Right lobe of liver (tissue), 6 donors: ENCODE data around the gene PREX1. TPM values are rescaled to one million over a fixed set of nuclear protein-coding genes. Genes with fewer than 3 reads are reported as not detected.

Experiments used
- ATAC-seq, 4 donors: fragments of 200-7000 bp; cut with Tn5 transposase; one replicate each; pipeline ENCODE4 v1.9.1; 2020; ENCODE audit warnings: mild to moderate bottlenecking in 4 of 4, moderate library complexity in 4 of 4
- DNase-seq, 3 donors: peaks; one replicate each; pipeline ENCODE4 v3.0.0-alpha.2; 2020
- H3K27ac ChIP-seq, 3 donors: fragments of 200-600 bp; one replicate each; pipeline ENCODE4 v1.8.0; 2022
- H3K27me3 ChIP-seq, 2 donors: fragments of 200-600 bp; one replicate each; pipeline ENCODE4 v1.8.0; 2022
- H3K36me3 ChIP-seq, 4 donors: fragments of 200-600 bp; sonication (generic) in 1 of 4; one replicate each; pipeline versions ENCODE4 v1.5.1 to v1.8.0; 2017 to 2022; ENCODE audit warnings: control low read depth in 1 of 4
- H3K4me1 ChIP-seq, 4 donors: fragments of 200-600 bp; sonication (generic) in 1 of 4; one replicate each; pipeline versions ENCODE4 v1.5.1 to v1.8.0; 2017 to 2022; ENCODE audit warnings: control low read depth in 1 of 4
- H3K4me3 ChIP-seq, 3 donors: fragments of 200-600 bp; one replicate each; pipeline ENCODE4 v1.8.0; 2022
- H3K9me3 ChIP-seq, 4 donors: fragments of 200-600 bp; sonication (generic) in 1 of 4; one replicate each; pipeline versions ENCODE4 v1.5.1 to v1.8.0; 2017 to 2022; ENCODE audit warnings: control low read depth in 1 of 4
- POLR2A ChIP-seq: fragments of 450-650 bp; IDR thresholded peaks from one replicate; pipeline ENCODE4 v1.6.1; 2017; ENCODE audit warnings: antibody characterized with exemption, mild to moderate bottlenecking
- WGBS: methylation state at CpG from one replicate; pipeline ENCODE4 v1.1.6; 2018; ENCODE audit warnings: low coverage, low lambda C conversion rate; ENCODE audit not compliant: insufficient coverage; ENCODE audit errors: missing lambda C conversion rate; 5-methylcytosine and 5-hydroxymethylcytosine counted together
- intact Hi-C, 2 donors: fragments of 100-400 bp; cut with DNase I; formaldehyde crosslinking; loops; one replicate each; pipeline versions ENCODE4 v1.11.2 to v1.14.1; 2022
- total RNA-seq, 6 experiments: library from RNA; depleted of rRNA in 2 of 6; stranded (reverse); fragments of >200 nt in 2 of 6; fragmentation: NEBNext Ultra II Directional in 3 of 6; extraction: Animal tissue kit (Norgen Biotek cat#: 25700) in 3 of 6; gene quantifications; one replicate each; pipeline versions ENCODE4 v1.1.0 to v1.2.4, GENCODE V29; 2016 to 2023
- TF ChIP-seq, protein P1 (sequence below), 4 donors: fragments of 200-600 bp in 3 of 4; fragments of 450-650 bp in 1 of 4; IDR thresholded peaks; one replicate each; pipeline versions ENCODE4 v1.5.1 to v1.8.0; 2016 to 2022; ENCODE audit warnings: antibody characterized with exemption in 4 of 4, mild to moderate bottlenecking in 2 of 4
- donor health status: DM: no; HTN: yes; CAD: no.
- donor health status: DM: no; HTN: no; CAD: no.
- donor health status: DM: no; HTN: no; CAD: no.
- donor health status: DM: no; HTN: yes; CAD: no.
- donor health status: DM: no; HTN: yes; CAD: no.

Gene PREX1
- total RNA-seq, 6 experiments from 2014 or later, result 4.4 to 11.1 (median 8.7) TPM

GRCh38 chr20:48722737-48723191, 105.0 kb downstream of the PREX1 start:
- intact Hi-C loops, result no loop called here
- Histone ChIP-seq H3K4me1 (peaks cover 0 to 18% (median 2%) of the 10 kb centered on the region in 4 donors), H3K4me3 (no peak overlapping the region), H3K27me3 (no peaks in the 10 kb centered on the region), H3K36me3 (no peaks in the 10 kb centered on the region), H3K9me3 (no peaks in the 10 kb centered on the region), H3K27ac (peak overlapping the region in 2 of 3 donors; percentile 24 to 63)
- WGBS, result 14% methylated on average over 6 of the region's 8 CpGs
- DNase-seq, result peak in 2 of 3 donors; percentile 52 to 55
- ATAC-seq, result peak; percentile 61 to 85 (median 73)
- TF ChIP-seq POLR2A, result no peak
- TF ChIP-seq, protein P1, sequence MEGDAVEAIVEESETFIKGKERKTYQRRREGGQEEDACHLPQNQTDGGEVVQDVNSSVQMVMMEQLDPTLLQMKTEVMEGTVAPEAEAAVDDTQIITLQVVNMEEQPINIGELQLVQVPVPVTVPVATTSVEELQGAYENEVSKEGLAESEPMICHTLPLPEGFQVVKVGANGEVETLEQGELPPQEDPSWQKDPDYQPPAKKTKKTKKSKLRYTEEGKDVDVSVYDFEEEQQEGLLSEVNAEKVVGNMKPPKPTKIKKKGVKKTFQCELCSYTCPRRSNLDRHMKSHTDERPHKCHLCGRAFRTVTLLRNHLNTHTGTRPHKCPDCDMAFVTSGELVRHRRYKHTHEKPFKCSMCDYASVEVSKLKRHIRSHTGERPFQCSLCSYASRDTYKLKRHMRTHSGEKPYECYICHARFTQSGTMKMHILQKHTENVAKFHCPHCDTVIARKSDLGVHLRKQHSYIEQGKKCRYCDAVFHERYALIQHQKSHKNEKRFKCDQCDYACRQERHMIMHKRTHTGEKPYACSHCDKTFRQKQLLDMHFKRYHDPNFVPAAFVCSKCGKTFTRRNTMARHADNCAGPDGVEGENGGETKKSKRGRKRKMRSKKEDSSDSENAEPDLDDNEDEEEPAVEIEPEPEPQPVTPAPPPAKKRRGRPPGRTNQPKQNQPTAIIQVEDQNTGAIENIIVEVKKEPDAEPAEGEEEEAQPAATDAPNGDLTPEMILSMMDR (IDR thresholded peaks at IDR 0.05), result peak in 1 of 4 donors; percentile 19

GRCh38 chr20:48722002-48722731, 105.6 kb downstream of the PREX1 start:
- TF ChIP-seq POLR2A, result no peak
- TF ChIP-seq, protein P1 (IDR thresholded peaks at IDR 0.05), result no peak
- H3K27me3 ChIP-seq, result no peaks in the 10 kb centered on the region
- no peak overlapping the region for H3K4me3 ChIP-seq
- H3K36me3 ChIP-seq, result no peaks in the 10 kb centered on the region
- 44% methylated on average over 10 of the region's 14 CpGs for WGBS
- DNase-seq (peak in 1 of 3 donors; percentile 40), ATAC-seq (peak; percentile 14 to 51 (median 31))
- H3K4me1 ChIP-seq, result peaks cover 0 to 18% (median 2%) of the 10 kb centered on the region in 4 donors
- peak overlapping the region in 2 of 3 donors; percentile 24 to 63 for H3K27ac ChIP-seq
- no peaks in the 10 kb centered on the region for H3K9me3 ChIP-seq
- intact Hi-C loops, result no loop called here

GRCh38 chr20:48721324-48722001, 106.3 kb downstream of the PREX1 start:
- H3K4me3 ChIP-seq, result no peak overlapping the region
- WGBS, result 88% methylated on average over 9 of the region's 9 CpGs
- intact Hi-C loops, result no loop called here
- no peak for ATAC-seq
- no peak for DNase-seq
- H3K9me3 ChIP-seq, result no peaks in the 10 kb centered on the region
- H3K4me1 ChIP-seq, result peaks cover 0 to 18% (median 2%) of the 10 kb centered on the region in 4 donors
- H3K27ac ChIP-seq, result no peak overlapping the region
- no peaks in the 10 kb centered on the region for H3K36me3 ChIP-seq
- TF ChIP-seq POLR2A, result no peak
- TF ChIP-seq, protein P1 (IDR thresholded peaks at IDR 0.05), result no peak
- no peaks in the 10 kb centered on the region for H3K27me3 ChIP-seq

GRCh38 chr20:48720256-48720985, 107.4 kb downstream of the PREX1 start:
- ATAC-seq, result no peak

More at GRCh38 chr20:48720256-48720985, 107.4 kb downstream of the PREX1 start:
- 87% methylated on average over 6 of the region's 13 CpGs for WGBS
- no peak overlapping the region for H3K4me3 ChIP-seq
- no peak for TF ChIP-seq POLR2A
- TF ChIP-seq, protein P1 (IDR thresholded peaks at IDR 0.05), result no peak
- H3K4me1 ChIP-seq, result peaks cover 0 to 18% (median 2%) of the 10 kb centered on the region in 4 donors
- H3K36me3 ChIP-seq, result no peaks in the 10 kb centered on the region
- H3K9me3 ChIP-seq, result no peaks in the 10 kb centered on the region
- no peaks in the 10 kb centered on the region for H3K27me3 ChIP-seq
- DNase-seq, result no peak
- no peak overlapping the region for H3K27ac ChIP-seq
- intact Hi-C loops, result no loop called here
